ENCODE results near the gene SBF2.
"Not testable (repeated sequence)": the region's sequence is repeated elsewhere in the genome, so short reads cannot be mapped to it uniquely, and the experiment has no call there.

SBF2 gene

DNA sequence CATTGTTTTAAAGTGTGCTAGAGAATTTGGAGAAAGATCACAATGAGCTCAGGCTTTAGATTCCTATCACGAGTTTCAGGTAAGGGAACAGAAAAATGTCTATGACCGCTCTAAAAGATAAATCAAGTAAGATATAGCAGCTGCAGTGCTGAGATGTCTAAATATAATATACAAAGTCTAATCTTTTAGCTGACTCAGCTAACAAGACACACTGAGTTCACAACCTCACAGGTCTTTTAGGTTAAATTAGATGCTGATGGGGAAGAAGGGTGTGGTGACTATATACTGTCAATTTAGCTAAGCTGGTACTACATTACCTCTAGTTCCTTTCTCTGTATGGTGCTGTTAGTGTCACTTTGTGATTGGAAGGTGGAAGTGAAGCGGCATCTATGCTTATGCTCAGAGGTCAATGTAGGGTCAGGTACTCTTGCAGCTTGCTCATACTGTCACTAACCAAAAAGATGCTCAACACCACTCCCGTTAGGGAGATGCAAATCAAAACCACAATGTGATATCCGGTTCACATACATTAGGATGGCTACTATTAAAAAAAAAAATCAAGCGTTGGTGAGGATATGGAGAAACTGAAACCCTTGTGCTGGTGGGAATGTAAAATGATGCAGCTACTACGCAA, 346.7 kb downstream of the SBF2 start:
- Histone ChIP-seq H3K4me1 (ENCODE audit: control insufficient read depth, low read length) (peaks cover 13% of the 10 kb centered on the region), H4K20me1 (ENCODE audit: control insufficient read depth, insufficient read depth, low read depth, low read length) (no peaks in the 10 kb centered on the region), H3K4me2 (ENCODE audit: low read length) (peak overlapping the region; percentile 8; the same call in 1 of the 2 replicates), H3K27ac (ENCODE audit: low read depth, low read length) (no peak overlapping the region), H3K79me2 (ENCODE audit: control insufficient read depth, low read length) (no peaks in the 10 kb centered on the region), H3K9me3 (ENCODE audit: control insufficient read depth, insufficient read depth, low read length) (no peaks in the 10 kb centered on the region), H3K36me3 (ENCODE audit: control insufficient read depth, low read length) (no peaks in the 10 kb centered on the region), H3F3A (ENCODE audit: control insufficient read depth, insufficient read depth) (no peaks in the 10 kb centered on the region), H3K4me3 (ENCODE audit: low read length) (no peak overlapping the region), H3K9me2 (replicated peaks; ENCODE audit: control insufficient read depth, low read length) (no peaks in the 10 kb centered on the region), H3K27me3 (ENCODE audit: control insufficient read depth, low read length) (no peaks in the 10 kb centered on the region)
- TF ChIP-seq, protein P1, sequence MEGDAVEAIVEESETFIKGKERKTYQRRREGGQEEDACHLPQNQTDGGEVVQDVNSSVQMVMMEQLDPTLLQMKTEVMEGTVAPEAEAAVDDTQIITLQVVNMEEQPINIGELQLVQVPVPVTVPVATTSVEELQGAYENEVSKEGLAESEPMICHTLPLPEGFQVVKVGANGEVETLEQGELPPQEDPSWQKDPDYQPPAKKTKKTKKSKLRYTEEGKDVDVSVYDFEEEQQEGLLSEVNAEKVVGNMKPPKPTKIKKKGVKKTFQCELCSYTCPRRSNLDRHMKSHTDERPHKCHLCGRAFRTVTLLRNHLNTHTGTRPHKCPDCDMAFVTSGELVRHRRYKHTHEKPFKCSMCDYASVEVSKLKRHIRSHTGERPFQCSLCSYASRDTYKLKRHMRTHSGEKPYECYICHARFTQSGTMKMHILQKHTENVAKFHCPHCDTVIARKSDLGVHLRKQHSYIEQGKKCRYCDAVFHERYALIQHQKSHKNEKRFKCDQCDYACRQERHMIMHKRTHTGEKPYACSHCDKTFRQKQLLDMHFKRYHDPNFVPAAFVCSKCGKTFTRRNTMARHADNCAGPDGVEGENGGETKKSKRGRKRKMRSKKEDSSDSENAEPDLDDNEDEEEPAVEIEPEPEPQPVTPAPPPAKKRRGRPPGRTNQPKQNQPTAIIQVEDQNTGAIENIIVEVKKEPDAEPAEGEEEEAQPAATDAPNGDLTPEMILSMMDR (IDR thresholded peaks at IDR 0.05; ENCODE audit: low read depth, low read length, poor library complexity, severe bottlenecking) = no peak
- no peak for TF ChIP-seq EZH2phosphoT487 (IDR thresholded peaks at IDR 0.05; ENCODE audit: borderline replicate concordance, low read length)

DNA sequence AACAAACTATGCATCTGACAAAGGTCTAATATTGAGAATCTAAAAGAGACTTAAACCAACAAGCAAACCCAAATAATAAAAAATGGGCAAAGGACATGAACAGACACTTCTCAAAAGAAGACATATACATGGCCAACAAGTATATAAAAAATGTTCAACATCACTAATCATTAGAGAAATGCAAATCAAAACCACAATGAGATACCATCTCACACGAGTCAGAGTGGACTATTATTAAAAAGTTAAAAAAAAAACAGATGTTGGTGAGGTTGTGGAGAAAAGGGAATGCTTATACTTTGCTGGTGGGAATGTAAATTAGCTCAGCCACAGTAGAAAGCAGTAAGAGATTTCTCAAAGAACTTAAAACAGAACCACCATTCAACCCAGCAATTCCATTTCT, 348.3 kb downstream of the SBF2 start:
- peaks cover 13% of the 10 kb centered on the region for H3K4me1 ChIP-seq (ENCODE audit: control insufficient read depth, low read length)
- not testable (repeated sequence) for H3K36me3 ChIP-seq (ENCODE audit: control insufficient read depth, low read length); H3K4me3 ChIP-seq (ENCODE audit: low read length); H3K27ac ChIP-seq (ENCODE audit: low read depth, low read length); H3K9me3 ChIP-seq (ENCODE audit: control insufficient read depth, insufficient read depth, low read length); H3F3A ChIP-seq (ENCODE audit: control insufficient read depth, insufficient read depth); H3K27me3 ChIP-seq (ENCODE audit: control insufficient read depth, low read length); H3K4me2 ChIP-seq (ENCODE audit: low read length); H3K79me2 ChIP-seq (ENCODE audit: control insufficient read depth, low read length); H4K20me1 ChIP-seq (ENCODE audit: control insufficient read depth, insufficient read depth, low read depth, low read length); H3K9me2 ChIP-seq (replicated peaks; ENCODE audit: control insufficient read depth, low read length)

DNA sequence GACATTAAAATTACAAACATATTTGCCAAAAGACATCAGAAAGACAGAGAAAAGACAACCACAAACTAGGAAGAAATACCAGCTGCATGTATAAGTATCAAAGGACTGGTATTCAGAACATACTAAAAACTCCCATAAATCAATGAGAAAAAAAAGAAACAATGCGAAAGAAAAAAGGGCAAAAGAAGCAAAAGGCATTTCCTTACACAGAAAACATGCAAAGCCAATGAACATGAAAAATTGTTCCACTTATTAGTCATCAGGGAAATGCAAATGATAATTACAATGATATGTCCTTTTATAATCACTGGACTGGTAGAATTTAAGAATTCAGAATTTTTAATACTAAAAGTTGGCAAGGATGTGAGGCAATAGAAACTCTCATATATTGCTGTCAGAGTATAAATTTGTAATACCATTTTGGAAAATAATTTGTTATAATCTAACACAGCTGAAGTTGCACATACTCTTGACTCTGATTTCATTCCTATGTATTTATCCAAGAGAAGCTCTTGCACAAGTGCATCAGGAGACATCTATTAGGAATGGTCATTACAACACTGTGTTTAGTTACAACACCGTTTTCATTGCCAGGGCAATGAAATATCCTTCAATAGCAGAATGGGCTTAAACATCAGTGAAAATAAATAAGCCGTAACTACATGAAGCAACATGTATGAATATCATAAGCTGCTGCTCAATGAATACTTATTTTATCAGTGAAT, 350.5 kb downstream of the SBF2 start:
- H3K36me3 ChIP-seq (ENCODE audit: control insufficient read depth, low read length) = no peaks in the 10 kb centered on the region
- H3F3A ChIP-seq (ENCODE audit: control insufficient read depth, insufficient read depth) = no peaks in the 10 kb centered on the region
- no peak overlapping the region for H3K4me2 ChIP-seq (ENCODE audit: low read length)
- peaks cover 13% of the 10 kb centered on the region for H3K4me1 ChIP-seq (ENCODE audit: control insufficient read depth, low read length)
- H3K27ac ChIP-seq (ENCODE audit: low read depth, low read length) = no peak overlapping the region
- TF ChIP-seq, protein P1 (IDR thresholded peaks at IDR 0.05; ENCODE audit: low read depth, low read length, poor library complexity, severe bottlenecking) = no peak
- TF ChIP-seq EZH2phosphoT487 (IDR thresholded peaks at IDR 0.05; ENCODE audit: borderline replicate concordance, low read length) = no peak
- no peak overlapping the region for H3K4me3 ChIP-seq (ENCODE audit: low read length)
- H4K20me1 ChIP-seq (ENCODE audit: control insufficient read depth, insufficient read depth, low read depth, low read length) = no peaks in the 10 kb centered on the region
- no peaks in the 10 kb centered on the region for H3K9me2 ChIP-seq (replicated peaks; ENCODE audit: control insufficient read depth, low read length)
- H3K27me3 ChIP-seq (ENCODE audit: control insufficient read depth, low read length) = no peaks in the 10 kb centered on the region
- no peaks in the 10 kb centered on the region for H3K79me2 ChIP-seq (ENCODE audit: control insufficient read depth, low read length)
- no peaks in the 10 kb centered on the region for H3K9me3 ChIP-seq (ENCODE audit: control insufficient read depth, insufficient read depth, low read length)

DNA sequence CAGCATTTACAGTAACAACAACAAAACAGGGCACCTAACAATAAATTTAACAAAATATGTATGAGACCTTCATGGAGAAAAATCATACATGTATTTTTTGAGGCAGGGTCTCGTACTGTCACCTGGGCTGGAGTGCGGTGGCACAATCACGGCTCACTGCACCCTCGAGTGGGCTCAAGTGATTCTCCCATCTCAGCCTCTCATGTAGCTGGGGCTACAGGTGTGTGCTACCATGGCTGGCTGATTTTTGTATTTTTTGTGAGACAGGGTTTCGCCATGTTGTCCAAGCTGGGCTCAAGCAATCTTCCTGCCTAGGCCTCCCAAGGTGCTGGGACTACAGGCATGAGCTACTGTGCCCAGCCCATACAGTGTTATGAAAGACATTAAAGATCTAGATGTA, 352.0 kb downstream of the SBF2 start:
- H3K9me3 ChIP-seq (ENCODE audit: control insufficient read depth, insufficient read depth, low read length) = no peaks in the 10 kb centered on the region
- no peak overlapping the region for H3K4me3 ChIP-seq (ENCODE audit: low read length)
- H3K79me2 ChIP-seq (ENCODE audit: control insufficient read depth, low read length) = no peaks in the 10 kb centered on the region
- no peaks in the 10 kb centered on the region for H3K36me3 ChIP-seq (ENCODE audit: control insufficient read depth, low read length)
- no peak for TF ChIP-seq EZH2phosphoT487 (IDR thresholded peaks at IDR 0.05; ENCODE audit: borderline replicate concordance, low read length)
- TF ChIP-seq, protein P1 (IDR thresholded peaks at IDR 0.05; ENCODE audit: low read depth, low read length, poor library complexity, severe bottlenecking) = no peak
- H4K20me1 ChIP-seq (ENCODE audit: control insufficient read depth, insufficient read depth, low read depth, low read length) = no peaks in the 10 kb centered on the region
- H3K9me2 ChIP-seq (replicated peaks; ENCODE audit: control insufficient read depth, low read length) = no peaks in the 10 kb centered on the region
- H3K27me3 ChIP-seq (ENCODE audit: control insufficient read depth, low read length) = no peaks in the 10 kb centered on the region
- H3F3A ChIP-seq (ENCODE audit: control insufficient read depth, insufficient read depth) = no peaks in the 10 kb centered on the region
- H3K4me1 ChIP-seq (ENCODE audit: control insufficient read depth, low read length) = peaks cover 3% of the 10 kb centered on the region
- H3K4me2 ChIP-seq (ENCODE audit: low read length) = no peak overlapping the region
- H3K27ac ChIP-seq (ENCODE audit: low read depth, low read length) = no peak overlapping the region

DNA sequence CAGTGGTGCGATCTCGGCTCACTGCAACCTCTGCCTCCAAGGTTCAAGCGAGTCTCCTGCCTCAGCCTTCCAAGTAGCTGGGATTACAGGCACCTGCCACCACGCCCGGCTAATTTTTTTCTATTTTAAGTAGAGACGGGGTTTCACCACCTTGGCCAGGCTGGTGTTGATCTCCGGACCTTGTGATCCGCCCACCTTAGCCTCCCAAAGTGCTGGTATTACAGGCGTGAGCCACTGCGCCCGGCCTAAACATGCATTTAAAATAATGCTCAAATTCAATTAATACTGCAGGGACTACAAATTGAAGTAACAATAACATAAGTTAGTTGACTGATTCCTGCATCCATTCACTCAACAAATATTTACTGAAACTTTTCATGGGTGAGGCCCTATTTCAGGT, 354.9 kb downstream of the SBF2 start:
- not testable (repeated sequence) for H3K4me1 ChIP-seq (ENCODE audit: control insufficient read depth, low read length); H3K9me3 ChIP-seq (ENCODE audit: control insufficient read depth, insufficient read depth, low read length); H3K27me3 ChIP-seq (ENCODE audit: control insufficient read depth, low read length); H3K36me3 ChIP-seq (ENCODE audit: control insufficient read depth, low read length); H3K4me3 ChIP-seq (ENCODE audit: low read length); H3K4me2 ChIP-seq (ENCODE audit: low read length); H3K79me2 ChIP-seq (ENCODE audit: control insufficient read depth, low read length); H3K9me2 ChIP-seq (replicated peaks; ENCODE audit: control insufficient read depth, low read length); H4K20me1 ChIP-seq (ENCODE audit: control insufficient read depth, insufficient read depth, low read depth, low read length); H3K27ac ChIP-seq (ENCODE audit: low read depth, low read length); H3F3A ChIP-seq (ENCODE audit: control insufficient read depth, insufficient read depth)
